ENCODE measurements around the gene RPL31. TPM values are rescaled to one million over a fixed set of nuclear protein-coding genes. Genes with fewer than 3 reads are reported as not detected.

The RPL31 gene
- total and polyA plus RNA-seq, 2 donors (not counting 1 experiment from before 2014, with no cell fraction given) = 1,767 to 2,170 TPM

GRCh38 chr2:100976061-100976460, 26.0 kb upstream of the RPL31 start:
- ChIA-PET CTCF (interaction anchor here (1.2 kb wide), 1 partner anchor 9 kb away, joined by 8 read pairs; no protein-coding TSS in a partner anchor), POLR2A (no interaction called here)
- intact Hi-C loops (cut with micrococcal nuclease) = no loop called here
- H3K4me3 Mint-ChIP-seq = no peak overlapping the region
- Histone ChIP-seq H2AFZ (ENCODE audit: insufficient read depth, low read depth, low read length, poor library complexity, severe bottlenecking) (no peak overlapping the region), H3K4me1 (ENCODE audit: control insufficient read depth in 2 of 2, insufficient read depth in 2 of 2, low read length in 2 of 2) (peaks cover 11 to 15% of the 10 kb centered on the region in 2 donors), H3K4me3 (ENCODE audit: control extremely low read depth in 1 of 5, extremely low read depth in 1 of 5, insufficient read depth in 1 of 5, low read depth in 2 of 5, low read length in 4 of 5) (no peak overlapping the region), H3K79me2 (ENCODE audit: control insufficient read depth, insufficient read depth, low read length) (no peaks in the 10 kb centered on the region), H3K9ac (ENCODE audit: low read length) (no peak overlapping the region), H3K9me3 (ENCODE audit: control extremely low read depth in 1 of 3, control insufficient read depth in 2 of 3, insufficient read depth in 1 of 3, low read length in 2 of 3) (peaks cover 0 to 5% (median 0%) of the 10 kb centered on the region in 3 donors), H3K27me3 (replicated peaks in 1 of 4; ENCODE audit: control extremely low read depth in 1 of 4, control insufficient read depth in 3 of 4, insufficient read depth in 4 of 4, low read length in 3 of 4) (peaks cover 0 to 14% (median 0%) of the 10 kb centered on the region in 4 experiments), H3K36me3 (replicated peaks in 1 of 2; ENCODE audit: control extremely low read depth in 1 of 2, control insufficient read depth in 1 of 2, extremely low read depth in 1 of 2, insufficient read depth in 2 of 2, low read length in 1 of 2) (no peaks in the 10 kb centered on the region), H3K27ac (ENCODE audit: low read length in 2 of 2) (no peak overlapping the region), H3K4me2 (replicated peaks; ENCODE audit: low read depth, low read length, poor library complexity, severe bottlenecking) (no peak overlapping the region), H4K20me1 (ENCODE audit: control insufficient read depth, insufficient read depth, low read length, poor library complexity, severe bottlenecking) (no peaks in the 10 kb centered on the region)
- H3K9me3 Mint-ChIP-seq (ENCODE audit: insufficient read depth) = no peaks in the 10 kb centered on the region
- H3K27me3 Mint-ChIP-seq = peaks cover 25% of the 10 kb centered on the region
- peaks cover 21% of the 10 kb centered on the region for H3K4me1 Mint-ChIP-seq
- no peak overlapping the region for H3K27ac Mint-ChIP-seq
- DNase-seq = no peak
- WGBS (ENCODE audit: insufficient coverage) = 96% methylated on average over 6 of the region's 6 CpGs
- TF ChIP-seq EZH2 (IDR thresholded peaks at IDR 0.05; ENCODE audit: borderline replicate concordance, insufficient read depth, low read depth, low read length, poor library complexity, severe bottlenecking) (no peak), CTCF (IDR thresholded peaks at IDR 0.05) (no peak)
- no peak for ATAC-seq (ENCODE audit: low read depth)

- ATAC-seq (ENCODE audit: low read depth) = peak; percentile 90
- no peaks in the 10 kb centered on the region for H3K79me2 ChIP-seq (ENCODE audit: control insufficient read depth, insufficient read depth, low read length)
- Mint-ChIP-seq H3K27me3 (peaks cover 21% of the 10 kb centered on the region), H3K4me3 (peak overlapping the region; percentile 46), H3K4me1 (peaks cover 21% of the 10 kb centered on the region), H3K27ac (peak overlapping the region; percentile 44), H3K9me3 (ENCODE audit: insufficient read depth) (no peaks in the 10 kb centered on the region)
- TF ChIP-seq CTCF (IDR thresholded peaks at IDR 0.05) (no peak), EZH2 (IDR thresholded peaks at IDR 0.05; ENCODE audit: borderline replicate concordance, insufficient read depth, low read depth, low read length, poor library complexity, severe bottlenecking) (no peak)
- peaks cover 0 to 14% (median 0%) of the 10 kb centered on the region in 4 experiments for H3K27me3 ChIP-seq (replicated peaks in 1 of 4; ENCODE audit: control extremely low read depth in 1 of 4, control insufficient read depth in 3 of 4, insufficient read depth in 4 of 4, low read length in 3 of 4)
- H3K36me3 ChIP-seq (replicated peaks in 1 of 2; ENCODE audit: control extremely low read depth in 1 of 2, control insufficient read depth in 1 of 2, extremely low read depth in 1 of 2, insufficient read depth in 2 of 2, low read length in 1 of 2) = no peaks in the 10 kb centered on the region
- no peak overlapping the region for H2AFZ ChIP-seq (ENCODE audit: insufficient read depth, low read depth, low read length, poor library complexity, severe bottlenecking)
- H4K20me1 ChIP-seq (ENCODE audit: control insufficient read depth, insufficient read depth, low read length, poor library complexity, severe bottlenecking) = no peaks in the 10 kb centered on the region
- H3K4me1 ChIP-seq (ENCODE audit: control insufficient read depth in 2 of 2, insufficient read depth in 2 of 2, low read length in 2 of 2) = peaks cover 11 to 15% of the 10 kb centered on the region in 2 donors
- H3K4me2 ChIP-seq (replicated peaks; ENCODE audit: low read depth, low read length, poor library complexity, severe bottlenecking) = peak overlapping the region; percentile 44
- H3K9me3 ChIP-seq (ENCODE audit: control extremely low read depth in 1 of 3, control insufficient read depth in 2 of 3, insufficient read depth in 1 of 3, low read length in 2 of 3) = peaks cover 0 to 5% (median 0%) of the 10 kb centered on the region in 3 donors
- no peak overlapping the region for H3K4me3 ChIP-seq (ENCODE audit: control extremely low read depth in 1 of 5, extremely low read depth in 1 of 5, insufficient read depth in 1 of 5, low read depth in 2 of 5, low read length in 4 of 5)
- intact Hi-C loops (cut with micrococcal nuclease) = no loop called here
- no peak overlapping the region for H3K27ac ChIP-seq (ENCODE audit: low read length in 2 of 2)
- ChIA-PET POLR2A (interaction anchor here (0.5 to 0.6 kb wide), 2 partner anchors 107 to 128 kb away, joined by 4 read pairs; no protein-coding TSS in a partner anchor), CTCF (interaction anchor here (0.7 to 1.2 kb wide), 3 partner anchors 8 to 247 kb away, joined by 3 to 8 read pairs (median 3); no protein-coding TSS in a partner anchor)
- WGBS (ENCODE audit: insufficient coverage) = 58% methylated on average over 19 of the region's 19 CpGs
- peak; percentile 61 for DNase-seq
- H3K9ac ChIP-seq (ENCODE audit: low read length) = no peak overlapping the region
Measured at GRCh38 chr2:100976645-100977391, 25.3 kb upstream of the RPL31 start.
